Heart left ventricle (tissue), 16 donors: Measurements from ENCODE around the gene RMDN3. TPM values are rescaled to one million over a fixed set of nuclear protein-coding genes. Genes with fewer than 3 reads are reported as not detected.

Experiments used
- ATAC-seq, 4 donors: fragments of 200-7000 bp; cut with Tn5 transposase; one replicate each; pipeline ENCODE4 v1.9.1; 2020 to 2022; ENCODE audit warnings: moderate library complexity in 4 of 4, mild to moderate bottlenecking in 3 of 4, moderate number of reproducible peaks in 1 of 4
- DNase-seq, 5 donors: peaks; one replicate each; pipeline ENCODE4 v3.0.0-alpha.2; 2020
- H3K27ac ChIP-seq, 12 donors: fragments of 200-600 bp; sonication (generic) in 4 of 12; one replicate each; pipeline versions ENCODE4 v1.5.0 to v1.8.0; 2016 to 2022; ENCODE audit warnings: mild to moderate bottlenecking in 2 of 12
- H3K27me3 ChIP-seq, 9 donors: fragments of 200-600 bp; sonication (generic) in 2 of 9; one replicate each; pipeline versions ENCODE4 v1.5.1 to v1.8.0; 2016 to 2022; ENCODE audit warnings: mild to moderate bottlenecking in 3 of 9
- H3K36me3 ChIP-seq, 9 donors: fragments of 200-600 bp; sonication (generic) in 2 of 9; one replicate each; pipeline versions ENCODE4 v1.5.0 to v1.8.0; 2018 to 2022; ENCODE audit warnings: mild to moderate bottlenecking in 2 of 9
- H3K4me1 ChIP-seq, 12 donors: fragments of 200-600 bp; sonication (generic) in 4 of 12; one replicate each; pipeline versions ENCODE4 v1.5.0 to v1.8.0; 2016 to 2022; ENCODE audit warnings: mild to moderate bottlenecking in 3 of 12
- H3K4me3 ChIP-seq, 12 donors: fragments of 200-600 bp; sonication (generic) in 4 of 12; one replicate each; pipeline versions ENCODE4 v1.5.0 to v1.8.0; 2017 to 2022; ENCODE audit warnings: mild to moderate bottlenecking in 9 of 12, moderate library complexity in 4 of 12
- H3K9me3 ChIP-seq, 12 donors: fragments of 200-600 bp; sonication (generic) in 4 of 12; one replicate each; pipeline versions ENCODE4 v1.5.0 to v1.8.0; 2016 to 2022; ENCODE audit warnings: mild to moderate bottlenecking in 1 of 12
- CTCF ChIP-seq, 12 donors: fragments of 200-600 bp; sonication (generic) in 4 of 12; IDR thresholded peaks; one replicate each; pipeline versions ENCODE4 v1.5.0 to v1.8.0; 2018 to 2022; ENCODE audit warnings: antibody characterized with exemption in 12 of 12, mild to moderate bottlenecking in 5 of 12
- POLR2A ChIP-seq, 2 donors: fragments of 450-650 bp; IDR thresholded peaks; one replicate each; pipeline ENCODE4 v1.6.1; 2017; ENCODE audit warnings: antibody characterized with exemption in 2 of 2, mild to moderate bottlenecking in 2 of 2, moderate library complexity in 2 of 2
- WGBS, 4 donors: extraction: QIAGEN DNeasy Blood & Tissue Kit in 2 of 4; methylation state at CpG; one replicate each; pipeline versions ENCODE4 v1.1.5 to v1.1.7; 2013 to 2018; 5-methylcytosine and 5-hydroxymethylcytosine counted together
- intact Hi-C, 10 donors: fragments of 100-400 bp; cut with DNase I; formaldehyde crosslinking; loops; one replicate each; pipeline versions ENCODE4 v1.11.1 to v1.14.2; 2022
- polyA plus RNA-seq, 2 donors: library from polyadenylated mRNA; stranded (reverse); fragments of 200-250 nt; gene quantifications; one replicate each; pipeline ENCODE4 v1.2.3, GENCODE V29; 2013
- total RNA-seq, 9 donors: library from RNA; depleted of rRNA in 2 of 9; stranded (reverse); fragments of >200 nt in 2 of 9; fragmentation: NEBNext Ultra II Directional in 3 of 9; extraction: Animal tissue kit (Norgen Biotek cat#: 25700) in 3 of 9; gene quantifications; one replicate each; pipeline versions ENCODE4 v1.1.0 to v1.2.4, GENCODE V29; 2016 to 2023
- donor health status: ischemic (EF 13 %, LVEDD 7.1; RV severe dilation, severe dysfunction).
- donor health status: healthy with polysubstance abuse.
- donor health status: DM: no; HTN: yes; CAD: no.
- donor health status: DM: no; HTN: no; CAD: no.
- donor health status: ischemic (EF 25% LVEDD 6.9; RV normal size, moderate dysfunction).
- donor health status: ischemic (EF 25% LVEDD 5.7; RV mildly dilated, moderate dysfunction).
- donor health status: healthy.
- donor health status: DM: yes; HTN: yes; CAD: no.
- donor health status: ischemic (EF 35%, LVEDD 5.7; RV mildly dilated, moderate dysfunction).
- donor health status: nonischemic (EF 11% LVEDD 7.7; RV severe dilation, severe dysfunction).
- donor health status: DM: yes; HTN: yes; CAD: no.
- donor health status: PGD.
- donor health status: ischemic (EF 29% LVEDD 5.4; RV normal size, mild dysfunction).
- donor health status: nonischemic (EF 23%, LVEDD 6.1; RV moderate dilation, normal function).

Gene RMDN3
- total and polyA plus RNA-seq, 11 donors: 12.0 to 26.2 (median 18.5) TPM

GRCh38 chr15:40751745-40752144, 3.3 kb downstream of the RMDN3 start:
- Histone ChIP-seq H3K27me3 (no peaks in the 10 kb centered on the region), H3K36me3 (peaks cover 3 to 61% (median 50%) of the 10 kb centered on the region in 9 donors), H3K9me3 (no peaks in the 10 kb centered on the region), H3K4me3 (no peak overlapping the region), H3K27ac (no peak overlapping the region), H3K4me1 (peaks cover 0 to 31% (median 12%) of the 10 kb centered on the region in 12 donors)
- TF ChIP-seq POLR2A (IDR thresholded peaks at IDR 0.05): no peak
- 90 to 95% (median 94%) methylated on average over 7 to 12 of the region's 12 CpGs for WGBS, 4 donors
- intact Hi-C loops: loop anchor here in 4 of 10 donors (5.0 to 10.0 kb wide), 3 partner anchors 57 to 143 kb away; partner anchors contain the start of genes RAD51 (in 3 of the 4) and VPS18 (in 2 of the 4)
- ATAC-seq (no peak), DNase-seq (no peak)

GRCh38 chr15:40750885-40751284, 4.2 kb downstream of the RMDN3 start:
- Histone ChIP-seq H3K4me1 (peaks cover 0 to 39% (median 12%) of the 10 kb centered on the region in 12 donors), H3K4me3 (no peak overlapping the region), H3K27me3 (no peaks in the 10 kb centered on the region), H3K36me3 (peaks cover 3 to 64% (median 51%) of the 10 kb centered on the region in 9 donors), H3K9me3 (no peaks in the 10 kb centered on the region), H3K27ac (no peak overlapping the region)
- no peak for ATAC-seq
- intact Hi-C loops: loop anchor here in 4 of 10 donors (5.0 to 10.0 kb wide), 3 partner anchors 56 to 144 kb away; partner anchors contain the start of genes RAD51 (in 3 of the 4) and VPS18 (in 2 of the 4)
- TF ChIP-seq CTCF (IDR thresholded peaks at IDR 0.05) (no peak), POLR2A (IDR thresholded peaks at IDR 0.05) (no peak)
- no peak for DNase-seq
- 91 to 99% (median 93%) methylated on average over 4 of the region's 4 CpGs for WGBS, 4 donors

GRCh38 chr15:40749151-40749630, 5.9 kb downstream of the RMDN3 start:
- Histone ChIP-seq H3K4me3 (no peak overlapping the region), H3K27me3 (no peaks in the 10 kb centered on the region), H3K36me3 (peaks cover 3 to 79% (median 65%) of the 10 kb centered on the region in 9 donors), H3K9me3 (no peaks in the 10 kb centered on the region), H3K4me1 (peaks cover 0 to 47% (median 7%) of the 10 kb centered on the region in 12 donors), H3K27ac (no peak overlapping the region)
- intact Hi-C loops: loop anchor here in 1 of 10 donors (5.0 kb wide), 1 partner anchor 57 kb away; no protein-coding TSS in a partner anchor
- 96 to 99% (median 97%) methylated on average over 4 of the region's 4 CpGs for WGBS, 4 donors
- ATAC-seq: no peak
- DNase-seq: no peak
- TF ChIP-seq CTCF (IDR thresholded peaks at IDR 0.05): no peak
- no peak for TF ChIP-seq POLR2A (IDR thresholded peaks at IDR 0.05)

GRCh38 chr15:40747685-40748631, 7.1 kb downstream of the RMDN3 start:
- Histone ChIP-seq H3K4me1 (peaks cover 0 to 47% (median 0%) of the 10 kb centered on the region in 12 donors), H3K9me3 (no peaks in the 10 kb centered on the region), H3K27me3 (no peaks in the 10 kb centered on the region), H3K27ac (no peak overlapping the region), H3K4me3 (no peak overlapping the region), H3K36me3 (peaks cover 3 to 88% (median 77%) of the 10 kb centered on the region in 9 donors)
- intact Hi-C loops: loop anchor here in 1 of 10 donors (5.0 kb wide), 1 partner anchor 56 kb away; no protein-coding TSS in a partner anchor
- DNase-seq (no peak), ATAC-seq (no peak)
- 81 to 84% (median 83%) methylated on average over 7 of the region's 7 CpGs for WGBS, 4 donors
- TF ChIP-seq POLR2A (IDR thresholded peaks at IDR 0.05): no peak
- no peak for TF ChIP-seq CTCF (IDR thresholded peaks at IDR 0.05)
